DMS114 treated with DMSO at 0.1 percent for 48 hours (cell line): ENCODE data around the gene MYEF2.

Experiments used
- DNase-seq: peaks from one replicate; lab custom pipeline; 2025; ENCODE audit not compliant: unreplicated experiment; lab: John Stamatoyannopoulos, UW

MYEF2 gene

GRCh38 chr15:48090115-48090514 lies 88.0 kb downstream of the MYEF2 start:
- DNase-seq: no peak

GRCh38 chr15:48089702-48090101 lies 88.4 kb downstream of the MYEF2 start:
- DNase-seq: no peak

- no peak for DNase-seq
These were observed 90.3 kb downstream of the MYEF2 start for GRCh38 chr15:48087844-48088243.

- no peak for DNase-seq
These were observed 91.5 kb downstream of the MYEF2 start for GRCh38 chr15:48086576-48086975.

- no peak for DNase-seq
These were observed 92.0 kb downstream of the MYEF2 start for GRCh38 chr15:48086133-48086532.

- DNase-seq: no peak
These were observed 92.5 kb downstream of the MYEF2 start for GRCh38 chr15:48085591-48085930.

- peak; percentile 12 for DNase-seq
These were observed 93.1 kb downstream of the MYEF2 start for GRCh38 chr15:48084759-48085590.
